Peyer's patch (tissue), 4 donors: Measurements from ENCODE around the gene WHAMM.

ENCODE experiments used
- POLR2A ChIP-seq, 2 donors: fragments of 450-650 bp; IDR thresholded peaks; one replicate each; pipeline ENCODE4 v1.5.1; 2017; ENCODE audit warnings: antibody characterized with exemption in 2 of 2, mild to moderate bottlenecking in 2 of 2, moderate library complexity in 2 of 2
- TF ChIP-seq, protein P1 (sequence below), 6 experiments: fragments of 450-650 bp in 4 of 6; fragments of 200-600 bp in 2 of 6; sonication (generic) in 1 of 6; IDR thresholded peaks; one replicate each; pipeline ENCODE4 v1.5.1; 2017 to 2019; ENCODE audit warnings: antibody characterized with exemption in 6 of 6, mild to moderate bottlenecking in 3 of 6, moderate library complexity in 1 of 6

DNA sequence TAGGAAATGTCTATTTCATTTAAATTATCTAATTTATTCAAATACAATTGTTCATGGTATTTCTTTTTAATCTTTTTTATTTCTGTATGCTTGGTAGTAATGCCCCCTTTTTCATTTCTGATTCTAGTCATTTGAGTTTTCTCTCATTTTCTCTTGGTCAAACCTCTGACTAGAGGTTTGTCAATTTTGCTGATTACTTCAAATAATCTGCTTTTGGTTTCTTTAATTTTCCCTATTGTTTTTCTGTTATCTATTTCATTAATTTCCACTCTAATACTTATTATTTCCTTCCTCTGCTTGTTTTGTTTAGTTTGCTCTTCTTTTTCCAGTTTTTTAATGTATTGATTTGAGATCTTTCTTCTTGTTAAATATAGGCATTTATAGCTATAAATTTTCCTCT lies 15.7 kb upstream of the WHAMM start:
- TF ChIP-seq, protein P1, sequence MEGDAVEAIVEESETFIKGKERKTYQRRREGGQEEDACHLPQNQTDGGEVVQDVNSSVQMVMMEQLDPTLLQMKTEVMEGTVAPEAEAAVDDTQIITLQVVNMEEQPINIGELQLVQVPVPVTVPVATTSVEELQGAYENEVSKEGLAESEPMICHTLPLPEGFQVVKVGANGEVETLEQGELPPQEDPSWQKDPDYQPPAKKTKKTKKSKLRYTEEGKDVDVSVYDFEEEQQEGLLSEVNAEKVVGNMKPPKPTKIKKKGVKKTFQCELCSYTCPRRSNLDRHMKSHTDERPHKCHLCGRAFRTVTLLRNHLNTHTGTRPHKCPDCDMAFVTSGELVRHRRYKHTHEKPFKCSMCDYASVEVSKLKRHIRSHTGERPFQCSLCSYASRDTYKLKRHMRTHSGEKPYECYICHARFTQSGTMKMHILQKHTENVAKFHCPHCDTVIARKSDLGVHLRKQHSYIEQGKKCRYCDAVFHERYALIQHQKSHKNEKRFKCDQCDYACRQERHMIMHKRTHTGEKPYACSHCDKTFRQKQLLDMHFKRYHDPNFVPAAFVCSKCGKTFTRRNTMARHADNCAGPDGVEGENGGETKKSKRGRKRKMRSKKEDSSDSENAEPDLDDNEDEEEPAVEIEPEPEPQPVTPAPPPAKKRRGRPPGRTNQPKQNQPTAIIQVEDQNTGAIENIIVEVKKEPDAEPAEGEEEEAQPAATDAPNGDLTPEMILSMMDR (IDR thresholded peaks at IDR 0.05): no peak
- no peak for TF ChIP-seq POLR2A (IDR thresholded peaks at IDR 0.05)
